Type B pancreatic cell (in vitro differentiated cells): ENCODE data around the gene BTG2. TPM values are rescaled to one million over a fixed set of nuclear protein-coding genes. Genes with fewer than 3 reads are reported as not detected.
A peak's percentile ranks its signal among the peaks of the same experiment; 100 is the strongest.

Experiments
- DNase-seq: peaks from one replicate; pipeline ENCODE4 v3.0.0; 2021; ENCODE audit warnings: mixed read lengths; ENCODE audit not compliant: unreplicated experiment; ENCODE audit errors: extremely low spot score
- H3K27ac Mint-ChIP-seq: 2 replicates; pipeline ENCODE4 v1.8.0; 2021; ENCODE audit warnings: mild to moderate bottlenecking, mixed read lengths
- H3K27me3 Mint-ChIP-seq: 2 replicates; pipeline ENCODE4 v1.8.0; 2021; ENCODE audit warnings: mixed read lengths
- H3K36me3 Mint-ChIP-seq: 2 replicates; pipeline ENCODE4 v1.8.0; 2021; ENCODE audit warnings: mixed read lengths
- H3K4me1 Mint-ChIP-seq: one replicate; pipeline ENCODE4 v1.8.0; 2021; ENCODE audit warnings: mixed read lengths; ENCODE audit not compliant: unreplicated experiment
- H3K4me3 Mint-ChIP-seq: 2 replicates; pipeline ENCODE4 v1.8.0; 2021; ENCODE audit warnings: mild to moderate bottlenecking, mixed read lengths
- H3K9me3 Mint-ChIP-seq: 2 replicates; pipeline ENCODE4 v1.8.0; 2021; ENCODE audit warnings: mixed read lengths
- total RNA-seq: library from RNA; stranded (reverse); gene quantifications from 2 replicates; pipeline ENCODE4 v1.2.1, GENCODE V29; 2021; ENCODE audit warnings: low replicate concordance
- TF ChIP-seq, protein P1 (sequence below): fragments of 200-600 bp; sonication (generic); conservative IDR thresholded peaks from 2 replicates; pipeline ENCODE4 v1.5.0; 2021; ENCODE audit warnings: antibody characterized with exemption, mild to moderate bottlenecking

Gene BTG2
- total RNA-seq, 1 donor from 2014 or later = 49.8 TPM

DNA sequence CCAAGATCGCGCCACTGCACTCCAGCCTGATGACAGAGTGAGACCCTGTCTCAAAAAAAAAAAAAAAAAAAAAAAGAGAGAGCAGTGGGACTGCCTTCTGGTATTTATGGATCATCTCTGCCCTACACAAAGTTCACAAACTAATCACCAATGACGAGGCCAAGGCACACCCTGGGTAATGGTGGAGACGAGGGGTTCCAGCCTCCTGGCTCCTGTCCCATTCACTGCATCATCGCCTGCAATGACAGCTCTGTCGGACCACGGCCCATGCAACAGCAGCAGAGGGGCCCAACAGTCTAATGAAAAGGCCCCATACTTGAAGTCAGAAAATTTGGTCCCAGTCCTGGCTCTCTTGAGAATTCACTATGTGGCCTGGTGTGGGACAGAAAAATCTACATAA lies 2.9 kb upstream of the BTG2 start:
- no peak overlapping the region for H3K4me3 Mint-ChIP-seq
- H3K27me3 Mint-ChIP-seq = peaks cover 4% of the 10 kb centered on the region
- peaks cover 30% of the 10 kb centered on the region for H3K4me1 Mint-ChIP-seq
- no peak overlapping the region for H3K27ac Mint-ChIP-seq
- TF ChIP-seq, protein P1, sequence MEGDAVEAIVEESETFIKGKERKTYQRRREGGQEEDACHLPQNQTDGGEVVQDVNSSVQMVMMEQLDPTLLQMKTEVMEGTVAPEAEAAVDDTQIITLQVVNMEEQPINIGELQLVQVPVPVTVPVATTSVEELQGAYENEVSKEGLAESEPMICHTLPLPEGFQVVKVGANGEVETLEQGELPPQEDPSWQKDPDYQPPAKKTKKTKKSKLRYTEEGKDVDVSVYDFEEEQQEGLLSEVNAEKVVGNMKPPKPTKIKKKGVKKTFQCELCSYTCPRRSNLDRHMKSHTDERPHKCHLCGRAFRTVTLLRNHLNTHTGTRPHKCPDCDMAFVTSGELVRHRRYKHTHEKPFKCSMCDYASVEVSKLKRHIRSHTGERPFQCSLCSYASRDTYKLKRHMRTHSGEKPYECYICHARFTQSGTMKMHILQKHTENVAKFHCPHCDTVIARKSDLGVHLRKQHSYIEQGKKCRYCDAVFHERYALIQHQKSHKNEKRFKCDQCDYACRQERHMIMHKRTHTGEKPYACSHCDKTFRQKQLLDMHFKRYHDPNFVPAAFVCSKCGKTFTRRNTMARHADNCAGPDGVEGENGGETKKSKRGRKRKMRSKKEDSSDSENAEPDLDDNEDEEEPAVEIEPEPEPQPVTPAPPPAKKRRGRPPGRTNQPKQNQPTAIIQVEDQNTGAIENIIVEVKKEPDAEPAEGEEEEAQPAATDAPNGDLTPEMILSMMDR = no peak
- H3K36me3 Mint-ChIP-seq = peaks cover 4% of the 10 kb centered on the region
- no peak for DNase-seq
- no peaks in the 10 kb centered on the region for H3K9me3 Mint-ChIP-seq

GRCh38 chr1:203302894-203303293 lies 2.4 kb upstream of the BTG2 start:
- no peaks in the 10 kb centered on the region for H3K9me3 Mint-ChIP-seq
- peaks cover 34% of the 10 kb centered on the region for H3K4me1 Mint-ChIP-seq
- peak overlapping the region; percentile 71 for H3K27ac Mint-ChIP-seq
- no peak for DNase-seq
- H3K36me3 Mint-ChIP-seq = peaks cover 4% of the 10 kb centered on the region
- TF ChIP-seq, protein P1 = no peak
- peaks cover 4% of the 10 kb centered on the region for H3K27me3 Mint-ChIP-seq
- peak overlapping the region; percentile 83 for H3K4me3 Mint-ChIP-seq

- Mint-ChIP-seq H3K36me3 (peaks cover 9% of the 10 kb centered on the region), H3K9me3 (no peaks in the 10 kb centered on the region), H3K4me3 (peak overlapping the region; percentile 83), H3K4me1 (peaks cover 47% of the 10 kb centered on the region), H3K27me3 (peaks cover 4% of the 10 kb centered on the region), H3K27ac (peak overlapping the region; percentile 71)
- TF ChIP-seq, protein P1 = no peak
- DNase-seq = no peak
Observed at GRCh38 chr1:203304391-203304918, 864 bp upstream of the BTG2 start.

DNA sequence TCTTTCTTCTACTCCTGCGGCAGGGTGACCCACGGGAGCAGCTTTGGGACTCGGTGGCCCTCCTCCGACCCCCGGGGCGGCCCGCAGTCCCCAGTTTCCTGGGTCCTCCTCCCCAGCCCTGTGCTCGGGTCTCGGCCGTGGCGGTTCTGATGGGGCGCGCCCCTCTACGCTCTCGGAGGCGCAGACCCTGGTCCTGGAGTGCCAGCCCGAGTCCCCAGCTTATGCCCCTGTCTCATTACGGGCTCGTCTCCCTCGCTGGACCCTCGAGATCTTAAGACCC lies 430 bp downstream of the BTG2 start:
- Mint-ChIP-seq H3K9me3 (no peaks in the 10 kb centered on the region), H3K36me3 (peaks cover 9% of the 10 kb centered on the region), H3K4me3 (peak overlapping the region; percentile 91), H3K4me1 (peaks cover 47% of the 10 kb centered on the region), H3K27me3 (peaks cover 4% of the 10 kb centered on the region), H3K27ac (peak overlapping the region; percentile 91)
- no peak for DNase-seq
- TF ChIP-seq, protein P1 = no peak

DNA sequence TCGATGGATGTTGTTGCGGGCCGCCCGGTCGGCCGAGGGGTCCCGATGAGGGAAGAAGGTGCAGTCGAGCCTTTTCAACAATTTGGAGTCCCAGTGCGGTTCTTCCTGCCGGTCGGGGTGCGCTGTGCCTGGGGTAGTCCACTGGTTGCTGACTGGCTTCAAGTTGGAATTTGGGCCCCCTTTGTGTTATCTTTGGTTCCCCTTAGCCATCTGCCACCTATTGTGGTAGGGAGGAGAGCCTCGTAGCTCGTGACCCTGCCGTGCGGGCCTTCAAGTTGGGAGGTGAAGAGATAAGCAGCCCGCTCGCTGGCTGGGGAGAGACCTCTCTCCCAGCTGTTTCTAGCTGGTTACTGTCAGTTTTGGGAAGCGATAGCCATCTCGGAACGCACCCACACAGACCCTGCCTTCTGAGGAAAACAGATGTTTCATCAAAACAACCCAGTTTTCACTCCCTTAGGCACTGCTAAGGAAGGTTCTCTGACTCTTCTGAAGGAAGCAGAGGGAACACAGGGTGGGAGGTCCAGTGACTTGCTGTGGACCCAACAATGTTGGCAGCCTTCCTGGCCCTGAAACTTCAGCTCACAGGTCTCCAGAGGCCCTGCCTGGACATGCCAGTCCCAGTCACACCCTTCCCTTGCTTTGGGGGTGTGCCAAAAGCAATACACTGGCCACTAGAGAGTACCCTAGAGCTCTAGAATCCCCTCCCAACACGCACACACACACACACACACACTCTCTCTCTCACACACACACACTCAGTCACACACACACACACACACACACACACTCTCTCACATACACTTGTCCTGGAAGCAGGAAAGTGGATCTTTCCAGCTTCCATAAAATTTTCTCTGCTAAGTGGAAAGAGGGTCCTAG lies 1.0 kb downstream of the BTG2 start:
- no peak for DNase-seq
- peaks cover 9% of the 10 kb centered on the region for H3K36me3 Mint-ChIP-seq
- peaks cover 4% of the 10 kb centered on the region for H3K27me3 Mint-ChIP-seq
- no peaks in the 10 kb centered on the region for H3K9me3 Mint-ChIP-seq
- peak overlapping the region; percentile 91 for H3K27ac Mint-ChIP-seq
- peaks cover 47% of the 10 kb centered on the region for H3K4me1 Mint-ChIP-seq
- TF ChIP-seq, protein P1 = no peak
- peak overlapping the region; percentile 91 for H3K4me3 Mint-ChIP-seq
